HepG2 (cell line): ENCODE data around the gene PTCH1. TPM values are rescaled to one million over a fixed set of nuclear protein-coding genes. Genes with fewer than 3 reads are reported as not detected.

ENCODE experiments used
- ADNP ChIP-seq: sonication (generic); formaldehyde crosslinking; IDR thresholded peaks from 2 replicates; pipeline ENCODE4 v1.4.0; 2020; ENCODE audit warnings: missing genetic modification reagents
- BORCS8-MEF2B ChIP-seq: sonication (generic); formaldehyde crosslinking; IDR thresholded peaks from 2 replicates; pipeline ENCODE4 v1.8.0; 2022; ENCODE audit warnings: mild to moderate bottlenecking, missing genetic modification reagents
- CBX1 ChIP-seq: IDR thresholded peaks from one replicate; pipeline ENCODE4 v1.6.1; 2016; ENCODE audit warnings: antibody characterized with exemption, low read depth
- MAFK ChIP-seq, 2 experiments: IDR thresholded peaks in 1 of 2; conservative IDR thresholded peaks in 1 of 2; 2 replicates each; pipeline ENCODE4 v1.6.1; 2011; ENCODE audit warnings: improper control_type of control experiment in 2 of 2, low read length in 2 of 2
- polyA plus RNA-seq, 8 experiments: library from polyadenylated mRNA; depleted of rRNA in 3 of 8; stranded (reverse) in 7 of 8; unstranded in 1 of 8; fragments of >200 nt; fragmentation: Illumina TruSeq in 4 of 8; extraction: Trizol in 4 of 8; gene quantifications; 2 replicates each; pipeline versions ENCODE4 v1.2.1 to v1.2.3, GENCODE V29; 2011 to 2016; ENCODE audit warnings: low read depth in 4 of 8, missing spikeins in 1 of 8, mixed read lengths in 1 of 8; ENCODE audit not compliant: insufficient read depth in 1 of 8
- total RNA-seq, 5 experiments: library from RNA; depleted of rRNA; stranded (reverse); fragments of >200 nt; fragmentation: Illumina TruSeq; extraction: Trizol; gene quantifications; 2 replicates each; pipeline ENCODE4 v1.2.3, GENCODE V29; 2016; ENCODE audit warnings: low read depth in 1 of 5
- TF ChIP-seq, protein P1 (sequence below): sonication (generic); formaldehyde crosslinking; IDR thresholded peaks from 2 replicates; pipeline ENCODE4 v1.4.0; 2020; ENCODE audit warnings: missing genetic modification reagents
- TF ChIP-seq, protein P2 (sequence below): sonication (generic); formaldehyde crosslinking; IDR thresholded peaks from 2 replicates; pipeline ENCODE4 v1.4.0; 2020; ENCODE audit warnings: mild to moderate bottlenecking, missing genetic modification reagents
- TF ChIP-seq, protein P3 (sequence below): sonication (generic); formaldehyde crosslinking; IDR thresholded peaks from 2 replicates; pipeline ENCODE4 v1.5.0; 2020; ENCODE audit warnings: missing genetic modification reagents
- TF ChIP-seq, protein P4 (sequence below): sonication (generic); formaldehyde crosslinking; IDR thresholded peaks from 2 replicates; pipeline ENCODE4 v1.5.0; 2020; ENCODE audit warnings: missing genetic modification reagents
- TF ChIP-seq, protein P5 (sequence below): sonication (generic); formaldehyde crosslinking; IDR thresholded peaks from 2 replicates; pipeline ENCODE4 v1.4.0; 2020; ENCODE audit warnings: missing genetic modification reagents

PTCH1 gene
- total and polyA plus RNA-seq, 2 of the 13 experiments (the other 11 are each of a cell fraction or from before 2014, with no cell fraction given): 2.8 to 3.9 TPM

DNA sequence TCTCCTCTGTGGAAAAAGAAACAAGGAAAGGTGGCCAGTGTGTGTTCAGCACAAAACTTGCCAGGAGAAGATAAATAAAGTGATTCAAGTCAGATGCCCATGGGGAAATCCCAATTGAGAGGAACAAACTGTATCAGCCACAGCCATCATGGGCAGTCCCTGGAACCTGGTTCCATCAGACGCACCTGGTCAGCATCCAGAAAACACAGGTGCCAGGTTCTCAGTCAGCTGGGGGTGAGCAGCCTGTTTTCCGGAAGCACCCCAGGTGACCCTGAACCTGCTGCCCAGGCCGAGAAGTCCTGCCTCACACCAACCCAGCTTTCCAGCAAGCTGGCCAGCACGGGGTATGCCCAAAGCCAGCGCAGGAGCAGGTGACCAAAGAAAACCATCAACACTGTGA is 30.5 kb downstream of the PTCH1 start (continued):
- TF ChIP-seq, protein P1, sequence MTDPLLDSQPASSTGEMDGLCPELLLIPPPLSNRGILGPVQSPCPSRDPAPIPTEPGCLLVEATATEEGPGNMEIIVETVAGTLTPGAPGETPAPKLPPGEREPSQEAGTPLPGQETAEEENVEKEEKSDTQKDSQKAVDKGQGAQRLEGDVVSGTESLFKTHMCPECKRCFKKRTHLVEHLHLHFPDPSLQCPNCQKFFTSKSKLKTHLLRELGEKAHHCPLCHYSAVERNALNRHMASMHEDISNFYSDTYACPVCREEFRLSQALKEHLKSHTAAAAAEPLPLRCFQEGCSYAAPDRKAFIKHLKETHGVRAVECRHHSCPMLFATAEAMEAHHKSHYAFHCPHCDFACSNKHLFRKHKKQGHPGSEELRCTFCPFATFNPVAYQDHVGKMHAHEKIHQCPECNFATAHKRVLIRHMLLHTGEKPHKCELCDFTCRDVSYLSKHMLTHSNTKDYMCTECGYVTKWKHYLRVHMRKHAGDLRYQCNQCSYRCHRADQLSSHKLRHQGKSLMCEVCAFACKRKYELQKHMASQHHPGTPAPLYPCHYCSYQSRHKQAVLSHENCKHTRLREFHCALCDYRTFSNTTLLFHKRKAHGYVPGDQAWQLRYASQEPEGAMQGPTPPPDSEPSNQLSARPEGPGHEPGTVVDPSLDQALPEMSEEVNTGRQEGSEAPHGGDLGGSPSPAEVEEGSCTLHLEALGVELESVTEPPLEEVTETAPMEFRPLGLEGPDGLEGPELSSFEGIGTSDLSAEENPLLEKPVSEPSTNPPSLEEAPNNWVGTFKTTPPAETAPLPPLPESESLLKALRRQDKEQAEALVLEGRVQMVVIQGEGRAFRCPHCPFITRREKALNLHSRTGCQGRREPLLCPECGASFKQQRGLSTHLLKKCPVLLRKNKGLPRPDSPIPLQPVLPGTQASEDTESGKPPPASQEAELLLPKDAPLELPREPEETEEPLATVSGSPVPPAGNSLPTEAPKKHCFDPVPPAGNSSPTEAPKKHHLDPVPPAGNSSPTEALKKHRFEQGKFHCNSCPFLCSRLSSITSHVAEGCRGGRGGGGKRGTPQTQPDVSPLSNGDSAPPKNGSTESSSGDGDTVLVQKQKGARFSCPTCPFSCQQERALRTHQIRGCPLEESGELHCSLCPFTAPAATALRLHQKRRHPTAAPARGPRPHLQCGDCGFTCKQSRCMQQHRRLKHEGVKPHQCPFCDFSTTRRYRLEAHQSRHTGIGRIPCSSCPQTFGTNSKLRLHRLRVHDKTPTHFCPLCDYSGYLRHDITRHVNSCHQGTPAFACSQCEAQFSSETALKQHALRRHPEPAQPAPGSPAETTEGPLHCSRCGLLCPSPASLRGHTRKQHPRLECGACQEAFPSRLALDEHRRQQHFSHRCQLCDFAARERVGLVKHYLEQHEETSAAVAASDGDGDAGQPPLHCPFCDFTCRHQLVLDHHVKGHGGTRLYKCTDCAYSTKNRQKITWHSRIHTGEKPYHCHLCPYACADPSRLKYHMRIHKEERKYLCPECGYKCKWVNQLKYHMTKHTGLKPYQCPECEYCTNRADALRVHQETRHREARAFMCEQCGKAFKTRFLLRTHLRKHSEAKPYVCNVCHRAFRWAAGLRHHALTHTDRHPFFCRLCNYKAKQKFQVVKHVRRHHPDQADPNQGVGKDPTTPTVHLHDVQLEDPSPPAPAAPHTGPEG (CRISPR knock-in tag): no peak
- TF ChIP-seq, protein P2, sequence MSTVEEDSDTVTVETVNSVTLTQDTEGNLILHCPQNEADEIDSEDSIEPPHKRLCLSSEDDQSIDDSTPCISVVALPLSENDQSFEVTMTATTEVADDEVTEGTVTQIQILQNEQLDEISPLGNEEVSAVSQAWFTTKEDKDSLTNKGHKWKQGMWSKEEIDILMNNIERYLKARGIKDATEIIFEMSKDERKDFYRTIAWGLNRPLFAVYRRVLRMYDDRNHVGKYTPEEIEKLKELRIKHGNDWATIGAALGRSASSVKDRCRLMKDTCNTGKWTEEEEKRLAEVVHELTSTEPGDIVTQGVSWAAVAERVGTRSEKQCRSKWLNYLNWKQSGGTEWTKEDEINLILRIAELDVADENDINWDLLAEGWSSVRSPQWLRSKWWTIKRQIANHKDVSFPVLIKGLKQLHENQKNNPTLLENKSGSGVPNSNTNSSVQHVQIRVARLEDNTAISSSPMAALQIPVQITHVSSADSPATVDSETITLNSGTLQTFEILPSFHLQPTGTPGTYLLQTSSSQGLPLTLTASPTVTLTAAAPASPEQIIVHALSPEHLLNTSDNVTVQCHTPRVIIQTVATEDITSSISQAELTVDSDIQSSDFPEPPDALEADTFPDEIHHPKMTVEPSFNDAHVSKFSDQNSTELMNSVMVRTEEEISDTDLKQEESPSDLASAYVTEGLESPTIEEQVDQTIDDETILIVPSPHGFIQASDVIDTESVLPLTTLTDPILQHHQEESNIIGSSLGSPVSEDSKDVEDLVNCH (CRISPR knock-in tag): no peak
- TF ChIP-seq MAFK (conservative IDR thresholded peaks at IDR 0.05 in 1 of 2, IDR thresholded peaks at IDR 0.05 in 1 of 2; ENCODE audit: low read length in 2 of 2) (no peak), BORCS8-MEF2B (no peak), ADNP (CRISPR knock-in tag) (no peak), CBX1 (no peak)
- TF ChIP-seq, protein P3, sequence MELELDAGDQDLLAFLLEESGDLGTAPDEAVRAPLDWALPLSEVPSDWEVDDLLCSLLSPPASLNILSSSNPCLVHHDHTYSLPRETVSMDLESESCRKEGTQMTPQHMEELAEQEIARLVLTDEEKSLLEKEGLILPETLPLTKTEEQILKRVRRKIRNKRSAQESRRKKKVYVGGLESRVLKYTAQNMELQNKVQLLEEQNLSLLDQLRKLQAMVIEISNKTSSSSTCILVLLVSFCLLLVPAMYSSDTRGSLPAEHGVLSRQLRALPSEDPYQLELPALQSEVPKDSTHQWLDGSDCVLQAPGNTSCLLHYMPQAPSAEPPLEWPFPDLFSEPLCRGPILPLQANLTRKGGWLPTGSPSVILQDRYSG (CRISPR knock-in tag): no peak
- TF ChIP-seq, protein P4, sequence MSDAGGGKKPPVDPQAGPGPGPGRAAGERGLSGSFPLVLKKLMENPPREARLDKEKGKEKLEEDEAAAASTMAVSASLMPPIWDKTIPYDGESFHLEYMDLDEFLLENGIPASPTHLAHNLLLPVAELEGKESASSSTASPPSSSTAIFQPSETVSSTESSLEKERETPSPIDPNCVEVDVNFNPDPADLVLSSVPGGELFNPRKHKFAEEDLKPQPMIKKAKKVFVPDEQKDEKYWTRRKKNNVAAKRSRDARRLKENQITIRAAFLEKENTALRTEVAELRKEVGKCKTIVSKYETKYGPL (CRISPR knock-in tag): no peak
- TF ChIP-seq, protein P5, sequence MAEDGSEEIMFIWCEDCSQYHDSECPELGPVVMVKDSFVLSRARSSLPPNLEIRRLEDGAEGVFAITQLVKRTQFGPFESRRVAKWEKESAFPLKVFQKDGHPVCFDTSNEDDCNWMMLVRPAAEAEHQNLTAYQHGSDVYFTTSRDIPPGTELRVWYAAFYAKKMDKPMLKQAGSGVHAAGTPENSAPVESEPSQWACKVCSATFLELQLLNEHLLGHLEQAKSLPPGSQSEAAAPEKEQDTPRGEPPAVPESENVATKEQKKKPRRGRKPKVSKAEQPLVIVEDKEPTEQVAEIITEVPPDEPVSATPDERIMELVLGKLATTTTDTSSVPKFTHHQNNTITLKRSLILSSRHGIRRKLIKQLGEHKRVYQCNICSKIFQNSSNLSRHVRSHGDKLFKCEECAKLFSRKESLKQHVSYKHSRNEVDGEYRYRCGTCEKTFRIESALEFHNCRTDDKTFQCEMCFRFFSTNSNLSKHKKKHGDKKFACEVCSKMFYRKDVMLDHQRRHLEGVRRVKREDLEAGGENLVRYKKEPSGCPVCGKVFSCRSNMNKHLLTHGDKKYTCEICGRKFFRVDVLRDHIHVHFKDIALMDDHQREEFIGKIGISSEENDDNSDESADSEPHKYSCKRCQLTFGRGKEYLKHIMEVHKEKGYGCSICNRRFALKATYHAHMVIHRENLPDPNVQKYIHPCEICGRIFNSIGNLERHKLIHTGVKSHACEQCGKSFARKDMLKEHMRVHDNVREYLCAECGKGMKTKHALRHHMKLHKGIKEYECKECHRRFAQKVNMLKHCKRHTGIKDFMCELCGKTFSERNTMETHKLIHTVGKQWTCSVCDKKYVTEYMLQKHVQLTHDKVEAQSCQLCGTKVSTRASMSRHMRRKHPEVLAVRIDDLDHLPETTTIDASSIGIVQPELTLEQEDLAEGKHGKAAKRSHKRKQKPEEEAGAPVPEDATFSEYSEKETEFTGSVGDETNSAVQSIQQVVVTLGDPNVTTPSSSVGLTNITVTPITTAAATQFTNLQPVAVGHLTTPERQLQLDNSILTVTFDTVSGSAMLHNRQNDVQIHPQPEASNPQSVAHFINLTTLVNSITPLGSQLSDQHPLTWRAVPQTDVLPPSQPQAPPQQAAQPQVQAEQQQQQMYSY (CRISPR knock-in tag): no peak
